Measurements from ENCODE around the gene C18orf54.

DNA sequence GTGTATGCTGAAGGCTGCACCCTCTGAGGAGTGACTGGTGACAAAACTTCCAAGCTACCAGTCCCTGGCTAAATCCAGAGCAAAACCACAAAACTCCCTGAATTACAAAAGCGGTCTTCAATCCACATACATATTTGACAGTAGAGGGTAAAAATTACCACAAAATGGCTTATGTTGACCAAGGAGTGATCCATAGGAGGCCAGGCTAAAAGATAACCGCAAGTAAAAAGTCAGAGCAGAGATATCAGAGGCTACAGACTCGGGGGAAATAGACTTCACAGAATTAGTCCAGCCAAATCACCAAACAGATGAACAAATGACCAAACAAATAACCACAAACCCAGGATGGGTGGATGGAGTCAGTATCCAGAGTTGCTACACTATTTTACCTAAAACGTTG is 19.5 kb upstream of the C18orf54 start:
- no peak for TF ChIP-seq POLR2A (IDR thresholded peaks at IDR 0.05)
- TF ChIP-seq, protein P1, sequence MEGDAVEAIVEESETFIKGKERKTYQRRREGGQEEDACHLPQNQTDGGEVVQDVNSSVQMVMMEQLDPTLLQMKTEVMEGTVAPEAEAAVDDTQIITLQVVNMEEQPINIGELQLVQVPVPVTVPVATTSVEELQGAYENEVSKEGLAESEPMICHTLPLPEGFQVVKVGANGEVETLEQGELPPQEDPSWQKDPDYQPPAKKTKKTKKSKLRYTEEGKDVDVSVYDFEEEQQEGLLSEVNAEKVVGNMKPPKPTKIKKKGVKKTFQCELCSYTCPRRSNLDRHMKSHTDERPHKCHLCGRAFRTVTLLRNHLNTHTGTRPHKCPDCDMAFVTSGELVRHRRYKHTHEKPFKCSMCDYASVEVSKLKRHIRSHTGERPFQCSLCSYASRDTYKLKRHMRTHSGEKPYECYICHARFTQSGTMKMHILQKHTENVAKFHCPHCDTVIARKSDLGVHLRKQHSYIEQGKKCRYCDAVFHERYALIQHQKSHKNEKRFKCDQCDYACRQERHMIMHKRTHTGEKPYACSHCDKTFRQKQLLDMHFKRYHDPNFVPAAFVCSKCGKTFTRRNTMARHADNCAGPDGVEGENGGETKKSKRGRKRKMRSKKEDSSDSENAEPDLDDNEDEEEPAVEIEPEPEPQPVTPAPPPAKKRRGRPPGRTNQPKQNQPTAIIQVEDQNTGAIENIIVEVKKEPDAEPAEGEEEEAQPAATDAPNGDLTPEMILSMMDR (IDR thresholded peaks at IDR 0.05) = no peak
- TF ChIP-seq EP300 (IDR thresholded peaks at IDR 0.05) = no peak
- no peak for TF ChIP-seq POLR2AphosphoS5 (IDR thresholded peaks at IDR 0.05)
